Measurements from ENCODE around the gene SLC26A3. TPM values are rescaled to one million over a fixed set of nuclear protein-coding genes. Genes with fewer than 3 reads are reported as not detected.
"Not testable (repeated sequence)": the region's sequence is repeated elsewhere in the genome, so short reads cannot be mapped to it uniquely, and the experiment has no call there.

Gene SLC26A3
- total RNA-seq, result not detected

- DNase-seq, result no peak
Observed at GRCh38 chr7:107803009-107803610, at the start of gene SLC26A3. Gene SLC26A3 (minus strand): TSS chr7:107803223. CDS start chr7:107794509, 8,714 bp downstream.

DNA sequence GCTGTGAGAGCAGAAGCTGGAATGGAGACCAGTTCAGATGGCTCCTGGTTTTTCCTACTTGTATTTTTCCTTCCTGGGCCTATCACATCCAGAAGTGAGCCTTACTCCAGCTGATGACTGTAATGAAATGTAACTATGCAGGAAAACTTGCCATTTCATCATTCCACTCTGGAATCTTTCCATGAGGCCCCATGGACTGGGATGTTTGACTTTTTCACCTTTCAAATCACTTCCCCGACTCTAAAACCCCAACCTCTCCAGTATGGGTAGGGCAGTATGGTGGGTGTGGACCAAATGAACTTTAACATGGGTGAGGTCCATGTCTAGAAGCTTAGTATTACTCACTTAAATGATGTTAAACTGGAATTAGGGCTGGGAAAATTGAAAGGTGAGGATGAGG is 47.6 kb upstream of the SLC26A3 start:
- DNase-seq, result no peak

- no peak for DNase-seq
Observed at GRCh38 chr7:107850216-107850615, 47.2 kb upstream of the SLC26A3 start.

DNA sequence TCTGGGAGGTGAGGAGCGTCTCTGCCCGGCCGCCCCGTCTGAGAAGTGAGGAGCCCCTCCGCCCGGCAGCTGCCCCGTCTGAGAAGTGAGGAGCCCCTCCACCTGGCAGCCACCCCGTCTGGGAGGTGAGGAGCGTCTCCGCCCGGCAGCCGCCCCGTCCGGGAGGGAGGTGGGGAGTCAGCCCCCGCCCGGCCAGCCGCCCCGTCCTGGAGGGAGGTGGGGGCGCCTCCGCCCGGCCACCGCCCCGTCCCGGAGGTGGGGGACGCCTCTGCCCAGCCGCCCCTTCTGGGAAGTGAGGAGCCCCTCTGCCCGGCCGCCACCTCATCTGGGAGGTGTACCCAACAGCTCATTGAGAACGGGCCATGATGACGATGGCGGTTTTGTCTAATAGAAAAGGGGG is 45.2 kb upstream of the SLC26A3 start:
- DNase-seq, result not testable (repeated sequence)

DNA sequence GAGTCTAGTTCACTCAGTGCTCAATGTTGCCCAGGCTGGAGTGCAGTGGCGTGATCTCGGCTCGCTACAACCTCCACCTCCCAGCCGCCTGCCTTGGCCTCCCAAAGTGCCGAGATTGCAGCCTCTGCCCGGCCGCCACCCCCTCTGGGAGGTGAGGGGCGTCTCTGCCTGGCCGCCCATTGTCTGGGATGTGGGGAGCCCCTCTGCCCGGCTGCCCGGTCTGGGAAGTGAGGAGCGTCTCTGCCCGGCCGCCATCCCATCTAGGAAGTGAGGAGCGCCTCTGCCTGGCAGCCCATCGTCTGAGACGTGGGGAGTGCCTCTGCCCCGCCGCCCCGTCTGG is 44.8 kb upstream of the SLC26A3 start:
- not testable (repeated sequence) for DNase-seq

- DNase-seq, result no peak
Observed at GRCh38 chr7:107847168-107847835, 44.3 kb upstream of the SLC26A3 start.

DNA sequence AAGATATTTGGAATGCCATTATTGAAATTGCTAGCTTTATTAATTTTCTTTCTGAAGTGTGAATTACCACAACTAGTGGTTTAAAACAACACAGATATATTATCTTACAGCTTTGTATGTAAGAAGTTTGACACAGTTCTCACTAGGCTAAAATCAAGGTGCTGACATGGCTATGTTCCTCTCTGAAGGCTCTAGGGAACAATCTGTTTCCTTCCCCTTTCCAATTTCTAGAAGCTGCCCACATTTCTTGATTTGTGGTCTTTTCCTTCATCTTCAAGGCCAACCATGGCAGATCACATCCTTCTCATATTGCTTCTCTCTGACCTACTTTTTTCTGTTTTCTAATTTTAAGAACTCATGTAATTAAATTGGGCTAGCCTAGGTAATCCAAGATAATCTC is 43.3 kb upstream of the SLC26A3 start:
- DNase-seq, result no peak

DNA sequence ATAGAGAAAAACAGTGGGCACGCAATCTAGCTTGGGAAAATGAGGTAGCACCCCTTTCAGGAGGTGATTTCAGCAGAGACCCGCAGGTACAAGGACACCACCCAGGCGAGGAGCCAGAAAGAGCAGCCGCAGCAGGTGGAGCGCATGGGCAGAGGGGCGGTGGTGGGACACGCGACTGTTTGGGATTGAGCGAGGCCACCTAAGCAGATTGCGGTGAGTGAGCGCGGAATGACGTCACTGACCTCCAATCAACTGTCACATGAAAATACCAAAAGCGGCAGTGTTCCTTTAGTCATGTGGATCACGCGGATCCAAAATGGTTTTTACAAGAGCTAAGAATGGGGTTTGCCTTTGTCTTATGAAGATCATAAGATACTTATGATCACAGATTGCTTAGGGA is 40.2 kb upstream of the SLC26A3 start:
- no peak for DNase-seq

- no peak for DNase-seq
Observed at GRCh38 chr7:107842213-107842612, 39.2 kb upstream of the SLC26A3 start.

DNA sequence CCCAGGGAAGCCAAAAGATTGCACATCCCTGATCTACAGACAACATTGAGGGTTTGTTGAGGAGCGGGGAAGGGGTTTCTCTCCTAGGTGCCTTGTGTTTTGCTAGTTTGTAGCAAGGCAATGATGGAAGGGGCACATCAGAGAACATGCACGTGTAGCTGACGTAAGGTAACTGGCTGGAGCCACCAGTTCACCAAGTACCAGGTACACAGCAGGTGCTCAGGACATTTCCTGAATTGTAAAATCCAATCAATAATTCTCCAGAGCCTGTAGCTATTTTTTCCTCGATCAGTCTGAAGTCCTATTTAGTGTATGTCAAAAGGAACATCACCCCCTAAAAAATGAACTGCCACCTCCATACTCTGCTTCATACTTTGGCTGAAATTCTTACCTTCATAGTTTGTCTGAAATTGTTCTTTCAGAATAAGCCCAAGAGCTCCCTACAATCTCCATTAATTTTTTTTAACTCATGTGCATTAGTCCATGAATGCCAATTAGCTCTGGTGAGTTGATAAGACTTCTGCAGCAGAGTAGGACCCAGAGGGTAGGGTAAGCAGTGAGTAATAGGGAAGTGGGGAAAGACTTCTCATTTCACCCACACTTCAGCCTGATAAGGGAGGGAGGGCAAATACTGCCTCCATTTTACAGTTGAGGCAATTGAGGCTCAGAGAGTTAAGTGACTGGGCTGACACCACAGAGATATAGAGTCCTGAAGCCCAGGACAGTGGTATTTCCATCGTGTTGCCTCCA is 36.0 kb upstream of the SLC26A3 start:
- no peak for DNase-seq

GRCh38 chr7:107838024-107838601 is 35.1 kb upstream of the SLC26A3 start:
- DNase-seq, result no peak

- no peak for DNase-seq
Observed at GRCh38 chr7:107837145-107837512, 34.1 kb upstream of the SLC26A3 start.

DNA sequence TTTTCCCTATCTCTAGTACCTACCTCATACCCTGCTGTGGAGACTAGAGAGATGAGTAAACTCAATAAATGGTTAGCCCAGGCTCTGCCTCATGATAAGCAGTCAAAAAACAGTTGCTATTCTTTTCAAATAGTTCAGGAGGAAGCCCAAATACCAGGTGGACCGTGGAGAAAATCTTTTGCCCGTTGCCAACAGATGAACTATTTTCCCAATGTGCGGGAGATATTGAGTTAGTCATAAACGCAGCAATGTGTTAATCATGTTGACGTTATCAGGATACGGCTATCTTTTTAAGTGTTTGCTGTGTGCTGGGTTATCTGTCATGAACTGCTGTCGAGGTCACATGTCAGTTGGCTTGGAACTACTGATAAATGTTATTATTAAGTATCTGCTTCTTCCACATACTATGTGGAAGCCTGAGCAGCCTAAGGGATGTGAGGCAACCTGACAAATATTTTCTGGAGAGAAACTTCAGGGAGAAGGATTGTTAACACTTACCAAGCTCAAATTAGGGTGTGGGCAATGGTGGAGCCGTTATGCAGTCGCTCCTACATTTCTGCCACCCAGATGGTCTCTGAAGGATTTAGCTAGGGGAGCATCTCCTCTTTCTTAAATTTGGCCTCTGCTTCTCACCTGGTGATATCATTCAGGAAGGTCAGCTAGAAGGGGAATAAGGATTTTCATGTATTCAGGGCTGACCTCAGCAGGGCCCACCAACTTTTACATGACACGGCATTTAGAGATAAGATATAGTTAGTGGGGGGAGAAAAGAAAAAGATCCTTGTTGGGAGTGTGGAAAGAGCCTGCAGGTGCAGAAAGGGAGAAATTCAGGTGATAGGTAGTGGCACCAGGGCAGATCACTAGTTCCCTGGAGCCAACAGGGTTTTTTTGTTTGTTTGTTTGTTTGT is 33.5 kb upstream of the SLC26A3 start:
- DNase-seq, result no peak

DNA sequence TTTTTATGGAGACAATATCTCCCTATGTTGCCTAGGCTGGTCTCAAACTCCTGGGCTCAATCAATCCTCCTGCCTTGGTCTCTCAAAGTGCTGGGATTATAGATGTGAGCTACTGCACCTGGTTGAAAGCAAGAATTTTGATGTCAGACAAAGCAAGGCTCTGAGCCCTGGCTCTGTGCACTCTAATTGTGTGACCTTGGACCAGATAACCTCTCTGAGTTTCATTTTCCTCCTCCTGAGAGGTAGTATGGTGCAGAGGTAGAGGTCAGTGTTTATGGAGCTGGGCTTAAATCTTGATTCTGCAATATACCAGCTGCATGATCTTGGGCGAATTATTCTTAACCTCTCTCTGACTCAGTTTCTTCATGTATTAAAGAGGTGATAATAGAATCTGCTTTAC is 31.4 kb upstream of the SLC26A3 start:
- no peak for DNase-seq

GRCh38 chr7:107833684-107834106 is 30.7 kb upstream of the SLC26A3 start:
- no peak for DNase-seq

DNA sequence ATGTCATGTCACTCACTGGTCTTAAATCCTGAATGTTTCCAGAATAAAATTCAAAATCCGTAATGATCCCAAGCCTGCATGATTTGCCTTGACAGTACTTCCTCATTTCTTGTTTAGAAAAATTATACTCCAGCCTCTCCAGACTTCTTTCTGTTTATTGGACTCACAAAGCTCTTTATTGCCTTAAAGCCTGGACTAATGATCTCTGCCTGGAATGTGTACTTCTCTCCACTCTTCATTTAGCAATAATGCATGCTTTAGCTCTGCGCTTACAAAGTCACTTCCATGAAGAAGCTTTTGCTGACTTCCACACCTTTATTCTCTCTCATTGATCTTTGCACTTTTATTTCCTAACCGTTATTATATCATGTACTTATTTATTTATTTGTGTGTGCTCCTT is 27.4 kb upstream of the SLC26A3 start:
- no peak for DNase-seq

DNA sequence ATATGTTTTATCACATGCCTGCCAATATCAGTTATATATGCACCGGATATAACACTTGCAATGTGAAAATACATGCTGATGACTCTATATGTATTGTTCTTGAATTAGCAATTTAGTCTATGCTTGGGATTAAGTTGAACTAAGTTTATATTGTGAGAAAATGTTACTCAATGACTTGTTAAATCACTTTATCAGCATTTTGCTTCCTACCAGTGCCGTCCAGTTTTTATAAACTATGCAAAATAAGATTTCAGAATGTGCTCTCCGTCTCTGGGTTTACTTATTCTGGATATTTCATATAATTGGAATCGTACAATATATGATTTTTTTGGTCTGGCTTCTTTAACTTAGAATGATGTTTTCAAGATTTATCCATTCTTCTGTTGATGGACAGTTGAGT is 25.5 kb upstream of the SLC26A3 start:
- DNase-seq, result no peak

- DNase-seq, result no peak
Observed at GRCh38 chr7:107827501-107827900, 24.5 kb upstream of the SLC26A3 start.

- DNase-seq, result no peak
Observed at GRCh38 chr7:107826451-107826850, 23.4 kb upstream of the SLC26A3 start.

DNA sequence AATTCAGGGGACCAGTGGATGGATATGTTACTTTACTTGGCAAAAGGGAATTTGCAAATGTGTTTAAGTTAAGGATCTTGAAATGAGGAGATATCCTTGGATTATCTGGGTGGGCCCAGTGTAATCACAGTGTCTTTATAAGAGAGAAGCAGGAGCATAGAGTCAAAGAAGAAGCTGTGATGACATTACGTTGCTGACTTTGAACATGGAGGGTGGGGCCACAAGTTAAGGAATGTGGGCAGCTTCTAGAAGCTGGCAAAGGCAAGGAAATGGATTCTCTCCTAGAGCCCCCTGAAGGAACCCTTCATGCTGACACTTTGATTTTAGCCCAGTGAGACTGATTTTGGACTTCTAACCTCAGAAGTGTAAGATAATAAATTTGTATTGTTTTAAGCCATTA is 21.8 kb upstream of the SLC26A3 start:
- DNase-seq, result no peak

DNA sequence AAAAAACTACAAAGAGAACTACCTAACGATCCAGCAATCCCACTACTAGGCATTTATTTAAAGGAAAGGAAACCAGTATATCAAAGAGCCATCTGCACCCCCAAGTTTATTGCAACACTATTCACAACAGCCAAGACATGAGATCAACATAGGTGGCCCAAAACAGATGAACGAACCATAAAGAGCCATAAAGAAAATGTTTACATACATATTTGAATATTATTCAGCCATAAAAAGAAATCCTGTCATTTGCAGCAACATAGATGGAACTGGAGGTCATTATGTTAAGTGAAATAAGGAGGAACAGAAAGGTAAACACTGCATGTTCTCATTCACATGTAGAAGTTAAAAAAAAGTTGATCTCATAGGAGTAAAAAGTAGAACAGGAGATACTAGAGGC is 15.6 kb upstream of the SLC26A3 start:
- DNase-seq, result no peak

GRCh38 chr7:107816011-107816566 is 13.1 kb upstream of the SLC26A3 start:
- no peak for DNase-seq

All from occipital lobe (tissue), 2 donors.